Colon (tissue), 2 donors: ENCODE data around the gene ARHGEF7.
"Not testable (repeated sequence)": the region's sequence is repeated elsewhere in the genome, so short reads cannot be mapped to it uniquely, and the experiment has no call there.

Experiments used
- FAIRE-seq: peaks from 2 replicates; lab custom pipeline; 2012; peaks lifted over from hg19 to GRCh38; lab: Jason Lieb, UNC
- donor health status: control.
- donor health status: control.

ARHGEF7 gene, protein sequence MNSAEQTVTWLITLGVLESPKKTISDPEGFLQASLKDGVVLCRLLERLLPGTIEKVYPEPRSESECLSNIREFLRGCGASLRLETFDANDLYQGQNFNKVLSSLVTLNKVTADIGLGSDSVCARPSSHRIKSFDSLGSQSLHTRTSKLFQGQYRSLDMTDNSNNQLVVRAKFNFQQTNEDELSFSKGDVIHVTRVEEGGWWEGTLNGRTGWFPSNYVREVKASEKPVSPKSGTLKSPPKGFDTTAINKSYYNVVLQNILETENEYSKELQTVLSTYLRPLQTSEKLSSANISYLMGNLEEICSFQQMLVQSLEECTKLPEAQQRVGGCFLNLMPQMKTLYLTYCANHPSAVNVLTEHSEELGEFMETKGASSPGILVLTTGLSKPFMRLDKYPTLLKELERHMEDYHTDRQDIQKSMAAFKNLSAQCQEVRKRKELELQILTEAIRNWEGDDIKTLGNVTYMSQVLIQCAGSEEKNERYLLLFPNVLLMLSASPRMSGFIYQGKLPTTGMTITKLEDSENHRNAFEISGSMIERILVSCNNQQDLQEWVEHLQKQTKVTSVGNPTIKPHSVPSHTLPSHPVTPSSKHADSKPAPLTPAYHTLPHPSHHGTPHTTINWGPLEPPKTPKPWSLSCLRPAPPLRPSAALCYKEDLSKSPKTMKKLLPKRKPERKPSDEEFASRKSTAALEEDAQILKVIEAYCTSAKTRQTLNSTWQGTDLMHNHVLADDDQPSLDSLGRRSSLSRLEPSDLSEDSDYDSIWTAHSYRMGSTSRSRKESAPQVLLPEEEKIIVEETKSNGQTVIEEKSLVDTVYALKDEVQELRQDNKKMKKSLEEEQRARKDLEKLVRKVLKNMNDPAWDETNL

GRCh38 chr13:111115061-111115964 is at the start of gene ARHGEF7:
TSS of gene ARHGEF7 (plus strand) at chr13:111115310. CDS start at chr13:111115527, 217 bp downstream.
- no peak for FAIRE-seq

DNA sequence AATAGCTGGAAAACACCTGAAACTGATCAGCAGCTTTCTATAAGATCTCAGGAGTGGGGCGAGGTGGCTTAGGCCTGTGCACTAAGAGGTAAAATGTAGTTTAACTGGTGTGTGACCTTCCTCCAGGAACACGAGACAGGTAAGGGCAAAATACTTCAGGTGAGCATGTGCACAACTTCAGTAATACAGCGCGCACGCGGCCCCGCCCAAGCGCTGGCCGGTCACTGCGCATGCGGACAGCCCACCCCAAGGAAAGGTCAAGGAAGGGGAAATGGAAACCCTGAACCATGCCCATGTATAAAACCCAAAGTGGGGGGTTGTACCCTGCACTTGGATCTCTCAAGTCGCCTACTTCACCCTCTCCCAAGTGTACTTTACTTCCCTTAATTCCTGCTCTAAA is 49.4 kb upstream of the ARHGEF7 start:
- no peak for FAIRE-seq

DNA sequence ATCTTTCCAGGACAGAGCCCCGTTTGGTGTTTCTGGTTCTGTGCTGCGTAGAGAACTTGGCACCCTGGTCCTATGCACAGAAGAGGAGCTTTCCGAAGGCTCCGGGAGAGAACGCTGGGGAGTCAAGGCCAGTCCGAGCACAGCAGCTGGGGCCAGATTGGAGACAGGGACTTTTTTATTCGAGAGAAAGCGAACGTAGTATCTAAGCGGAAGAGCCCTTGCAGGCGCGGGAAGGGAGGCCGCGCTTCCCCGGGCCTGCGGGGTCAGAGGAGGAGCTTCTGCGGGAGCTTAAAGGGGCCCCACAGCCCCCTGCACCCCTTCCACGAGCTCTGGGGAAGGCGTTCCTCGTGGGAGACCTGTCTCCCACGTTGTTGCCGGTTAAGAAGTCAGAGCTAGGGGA is 48.6 kb upstream of the ARHGEF7 start:
- FAIRE-seq: no peak

GRCh38 chr13:111068009-111068350 is 47.1 kb upstream of the ARHGEF7 start:
- FAIRE-seq: peak; percentile 43

GRCh38 chr13:111071120-111071519 is 44.0 kb upstream of the ARHGEF7 start:
- FAIRE-seq: not testable (repeated sequence)

DNA sequence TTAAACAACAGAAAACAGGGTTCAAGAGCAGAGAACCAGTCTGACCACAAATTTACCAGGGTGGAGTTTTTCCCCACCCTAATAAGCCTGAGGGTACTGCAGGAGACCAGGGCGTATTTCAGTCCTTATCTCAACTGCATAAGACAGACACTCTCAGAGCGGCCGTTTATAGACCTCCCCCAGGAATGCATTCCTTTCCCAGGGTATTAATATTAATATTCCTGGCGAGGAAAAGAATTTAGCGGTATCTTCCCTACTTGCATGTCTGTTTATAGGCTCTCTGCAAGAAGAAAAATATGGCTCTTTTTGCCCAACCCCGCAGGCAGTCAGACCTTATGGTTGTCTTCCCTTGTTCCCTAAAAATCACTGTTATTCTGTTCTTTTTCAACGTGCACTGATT is 43.6 kb upstream of the ARHGEF7 start:
- FAIRE-seq: not testable (repeated sequence)

- no peak for FAIRE-seq
Measured at GRCh38 chr13:111074826-111075225, 40.3 kb upstream of the ARHGEF7 start.

- no peak for FAIRE-seq
Measured at GRCh38 chr13:111076155-111077013, 38.7 kb upstream of the ARHGEF7 start.

DNA sequence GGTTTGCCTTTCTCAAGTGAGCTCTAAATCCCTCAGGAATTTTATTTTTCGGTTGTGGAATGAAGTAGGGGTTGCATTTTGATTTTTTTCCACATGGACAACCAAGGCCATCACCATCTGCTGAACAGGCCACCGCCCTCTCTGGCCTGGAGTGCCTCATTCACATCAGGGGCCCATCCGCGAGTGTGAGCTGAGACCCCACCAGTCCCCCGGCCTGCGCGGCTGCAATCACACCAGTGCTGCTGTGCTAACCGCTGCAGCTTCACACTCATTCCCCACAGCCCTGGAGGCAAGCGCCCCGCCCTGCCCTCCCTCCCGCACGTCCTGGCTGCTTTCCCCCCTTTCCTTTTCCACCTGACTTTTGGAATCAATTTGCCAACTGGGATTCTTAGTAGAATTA is 35.7 kb upstream of the ARHGEF7 start:
- no peak for FAIRE-seq

GRCh38 chr13:111080642-111081041 is 34.5 kb upstream of the ARHGEF7 start:
- no peak for FAIRE-seq

DNA sequence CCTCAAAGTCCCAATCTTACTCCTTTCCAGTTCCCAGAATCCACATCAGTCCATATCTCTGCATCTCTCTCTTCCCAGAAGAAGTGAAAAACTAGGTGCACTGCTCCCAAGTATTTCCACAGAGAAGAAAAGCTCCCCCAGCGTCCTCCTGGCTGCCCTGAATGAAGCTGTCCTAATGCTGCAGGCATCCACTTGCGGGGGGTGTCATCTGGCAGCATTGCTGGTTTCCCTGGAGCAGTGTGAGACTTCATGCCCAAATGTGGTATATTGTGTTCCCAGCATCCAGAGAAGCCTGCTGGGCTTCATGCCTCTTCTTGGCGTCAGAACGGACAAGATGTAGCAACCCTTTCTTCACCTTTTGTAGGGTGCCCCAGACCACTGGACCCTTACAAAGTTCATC is 32.9 kb upstream of the ARHGEF7 start:
- no peak for FAIRE-seq

- not testable (repeated sequence) for FAIRE-seq
Measured at GRCh38 chr13:111082769-111083168, 32.3 kb upstream of the ARHGEF7 start.

DNA sequence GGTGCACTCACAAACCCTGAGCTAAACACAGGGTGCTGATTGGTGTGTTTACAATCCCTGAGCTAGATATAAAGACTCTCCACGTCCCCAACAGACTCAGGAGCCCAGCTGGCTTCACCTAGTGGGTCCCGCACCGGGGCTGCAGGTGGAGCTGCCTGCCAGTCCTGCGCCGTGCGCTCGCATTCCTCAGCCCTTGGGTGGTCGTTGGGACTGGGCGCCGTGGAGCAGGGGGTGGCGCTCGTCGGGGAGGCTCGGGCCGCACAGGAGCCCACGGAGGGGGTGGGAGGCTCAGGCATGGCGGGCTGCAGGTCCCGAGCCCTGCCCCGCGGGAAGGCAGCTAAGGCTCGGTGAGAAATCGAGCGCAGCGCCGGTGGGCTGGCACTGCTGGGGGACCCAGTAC is 31.4 kb upstream of the ARHGEF7 start:
- FAIRE-seq: not testable (repeated sequence)

- FAIRE-seq: no peak
Measured at GRCh38 chr13:111090169-111090568, 24.9 kb upstream of the ARHGEF7 start.

DNA sequence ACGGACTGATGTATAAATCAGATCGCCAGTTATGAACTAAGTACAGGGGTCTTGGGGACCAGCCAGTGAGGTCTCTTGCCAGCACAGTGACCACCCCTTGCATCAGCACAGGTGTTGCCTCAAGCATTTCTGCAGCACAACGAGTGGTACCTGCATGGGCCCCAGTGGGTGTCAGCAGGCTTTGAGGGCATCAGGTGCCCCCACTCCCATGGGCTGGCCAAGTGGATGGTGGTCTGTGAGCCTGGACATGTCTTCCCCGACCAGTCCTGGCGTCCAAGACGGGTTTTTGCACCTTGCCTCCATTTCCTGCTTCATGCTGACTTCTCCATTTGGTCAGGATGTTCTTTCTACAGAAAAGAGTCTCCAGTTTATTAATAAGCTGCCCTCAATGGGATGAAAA is 22.4 kb upstream of the ARHGEF7 start:
- no peak for FAIRE-seq

GRCh38 chr13:111093136-111093535 is 22.0 kb upstream of the ARHGEF7 start:
- no peak for FAIRE-seq

- FAIRE-seq: no peak
Measured at GRCh38 chr13:111093634-111094033, 21.5 kb upstream of the ARHGEF7 start.

- FAIRE-seq: no peak
Measured at GRCh38 chr13:111095031-111095840, 19.9 kb upstream of the ARHGEF7 start.

DNA sequence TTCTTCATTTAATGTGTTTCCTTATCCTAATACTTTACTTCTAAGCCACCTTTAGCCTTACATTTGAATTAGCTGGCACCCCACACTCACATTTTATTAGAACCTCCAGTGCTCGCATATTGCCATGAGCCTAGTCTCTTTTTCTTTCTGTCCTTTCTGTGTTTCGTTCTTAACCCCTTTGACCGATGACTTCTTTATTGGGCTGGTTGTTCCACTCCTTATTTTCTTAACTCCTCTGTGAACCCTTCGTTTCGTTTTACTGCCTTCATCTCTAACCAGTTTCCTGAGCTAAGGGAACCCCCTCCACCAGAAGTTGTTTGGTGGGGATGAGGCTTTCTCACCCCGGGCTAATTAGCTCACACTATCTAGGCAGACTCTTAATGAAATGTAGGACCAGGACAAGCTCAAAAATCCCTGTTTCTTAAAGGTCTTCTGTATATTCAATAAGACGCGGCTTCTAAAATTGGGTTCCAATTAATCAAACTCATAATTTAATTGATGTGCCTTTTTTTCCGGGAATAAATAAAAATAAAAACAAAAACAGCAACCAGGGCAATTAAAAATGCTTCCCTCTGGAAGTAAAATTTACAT is 19.1 kb upstream of the ARHGEF7 start:
- FAIRE-seq: no peak

GRCh38 chr13:111099290-111099689 is 15.8 kb upstream of the ARHGEF7 start:
- no peak for FAIRE-seq
